ENCODE measurements around the gene ANKRD55.

Gene ANKRD55

GRCh38 chr5:56145511-56145910, 87.6 kb downstream of the ANKRD55 start:
- Histone ChIP-seq H3K9me3 (ENCODE audit: severe bottlenecking) (no peaks in the 10 kb centered on the region), H3K36me3 (no peaks in the 10 kb centered on the region), H3K27ac (no peak overlapping the region), H3K4me3 (ENCODE audit: low read depth, low read length) (no peak overlapping the region), H3K27me3 (ENCODE audit: insufficient read depth, low read depth, severe bottlenecking) (no peaks in the 10 kb centered on the region)
- TF ChIP-seq CTCF (IDR thresholded peaks at IDR 0.05; ENCODE audit: low read depth, low read length), result no peak
- no peak for DNase-seq

- H3K4me3 ChIP-seq (ENCODE audit: low read depth, low read length), result no peak overlapping the region
- H3K9me3 ChIP-seq (ENCODE audit: severe bottlenecking), result no peaks in the 10 kb centered on the region
- H3K27me3 ChIP-seq (ENCODE audit: insufficient read depth, low read depth, severe bottlenecking), result no peaks in the 10 kb centered on the region
- no peak overlapping the region for H3K27ac ChIP-seq
- TF ChIP-seq CTCF (IDR thresholded peaks at IDR 0.05; ENCODE audit: low read depth, low read length), result no peak
- H3K36me3 ChIP-seq, result no peaks in the 10 kb centered on the region
- DNase-seq, result no peak
Observed at GRCh38 chr5:56145106-56145505, 88.0 kb downstream of the ANKRD55 start.

- H3K27me3 ChIP-seq (ENCODE audit: insufficient read depth, low read depth, severe bottlenecking), result no peaks in the 10 kb centered on the region
- no peak overlapping the region for H3K4me3 ChIP-seq (ENCODE audit: low read depth, low read length)
- no peak overlapping the region for H3K27ac ChIP-seq
- no peaks in the 10 kb centered on the region for H3K9me3 ChIP-seq (ENCODE audit: severe bottlenecking)
- no peak for TF ChIP-seq CTCF (IDR thresholded peaks at IDR 0.05; ENCODE audit: low read depth, low read length)
- no peaks in the 10 kb centered on the region for H3K36me3 ChIP-seq
- DNase-seq, result no peak
Observed at GRCh38 chr5:56144211-56144610, 88.9 kb downstream of the ANKRD55 start.

GRCh38 chr5:56143373-56143714, 89.8 kb downstream of the ANKRD55 start:
- Histone ChIP-seq H3K4me3 (ENCODE audit: low read depth, low read length) (no peak overlapping the region), H3K9me3 (ENCODE audit: severe bottlenecking) (no peaks in the 10 kb centered on the region), H3K27ac (no peak overlapping the region), H3K36me3 (no peaks in the 10 kb centered on the region), H3K27me3 (ENCODE audit: insufficient read depth, low read depth, severe bottlenecking) (no peaks in the 10 kb centered on the region)
- TF ChIP-seq CTCF (IDR thresholded peaks at IDR 0.05; ENCODE audit: low read depth, low read length), result no peak
- no peak for DNase-seq

GRCh38 chr5:56142614-56143372, 90.3 kb downstream of the ANKRD55 start:
- Histone ChIP-seq H3K9me3 (ENCODE audit: severe bottlenecking) (no peaks in the 10 kb centered on the region), H3K36me3 (no peaks in the 10 kb centered on the region), H3K4me3 (ENCODE audit: low read depth, low read length) (no peak overlapping the region), H3K27me3 (ENCODE audit: insufficient read depth, low read depth, severe bottlenecking) (no peaks in the 10 kb centered on the region), H3K27ac (no peak overlapping the region)
- no peak for DNase-seq
- TF ChIP-seq CTCF (IDR thresholded peaks at IDR 0.05; ENCODE audit: low read depth, low read length), result no peak

- Histone ChIP-seq H3K27me3 (ENCODE audit: insufficient read depth, low read depth, severe bottlenecking) (no peaks in the 10 kb centered on the region), H3K36me3 (no peaks in the 10 kb centered on the region), H3K27ac (no peak overlapping the region), H3K9me3 (ENCODE audit: severe bottlenecking) (no peaks in the 10 kb centered on the region), H3K4me3 (ENCODE audit: low read depth, low read length) (no peak overlapping the region)
- TF ChIP-seq CTCF (IDR thresholded peaks at IDR 0.05; ENCODE audit: low read depth, low read length), result no peak
- no peak for DNase-seq
Observed at GRCh38 chr5:56142233-56142613, 90.9 kb downstream of the ANKRD55 start.

All from WERI-Rb-1 (cell line).